Left kidney (tissue), 8 donors: ENCODE measurements around the gene B4GALT4. TPM values are rescaled to one million over a fixed set of nuclear protein-coding genes. Genes with fewer than 3 reads are reported as not detected.
A peak's percentile ranks its signal among the peaks of the same experiment; 100 is the strongest.
"Not testable (repeated sequence)": the region's sequence is repeated elsewhere in the genome, so short reads cannot be mapped to it uniquely, and the experiment has no call there.

Experiments used
- DNase-seq: peaks from one replicate; pipeline ENCODE4 v3.0.0-alpha.2; 2013
- long read RNA-seq, 8 donors: transcript quantifications; one replicate each; lab custom pipeline, GENCODE V29; 2026
- polyA plus RNA-seq: library from polyadenylated mRNA; unstranded; fragments of 120-200 nt; gene quantifications from one replicate; pipeline ENCODE4 v1.2.1, GENCODE V29; 2013; ENCODE audit not compliant: insufficient read length

B4GALT4 gene
- 37.2 TPM for polyA plus RNA-seq
- long read RNA-seq, donor 1, partial matches to known transcripts, result 9 of 16 reads
- long read RNA-seq, donor 1, other reads (novel, unspliced or antisense), result 0 of 16 reads
- long read RNA-seq, donor 2, transcript B4GALT4-202 (8 exons, 2,459 nt), result major isoform, 5 of 5 reads
- long read RNA-seq, donor 2, partial matches to known transcripts, result 0 of 5 reads
- long read RNA-seq, donor 2, other reads (novel, unspliced or antisense), result 0 of 5 reads
- long read RNA-seq, donor 3, partial matches to known transcripts, result 0 of 2 reads
- long read RNA-seq, donor 3, other reads (novel, unspliced or antisense), result 0 of 2 reads
- long read RNA-seq, donor 4, result 0 reads
- long read RNA-seq, donor 5, transcript B4GALT4-202 (8 exons, 2,459 nt), result major isoform, 6 of 17 reads
- long read RNA-seq, donor 5, partial matches to known transcripts, result 8 of 17 reads
- long read RNA-seq, donor 5, other reads (novel, unspliced or antisense), result 0 of 17 reads
- long read RNA-seq, donor 6, full-length matches to known transcripts, result 5 of 5 reads
- long read RNA-seq, donor 6, partial matches to known transcripts, result 0 of 5 reads
- long read RNA-seq, donor 6, other reads (novel, unspliced or antisense), result 0 of 5 reads
- long read RNA-seq, donor 7, transcript B4GALT4-202 (8 exons, 2,459 nt), result major isoform, 12 of 12 reads
- long read RNA-seq, donor 7, partial matches to known transcripts, result 0 of 12 reads
- long read RNA-seq, donor 7, other reads (novel, unspliced or antisense), result 0 of 12 reads
- long read RNA-seq, donor 8, partial matches to known transcripts, result 0 of 2 reads
- long read RNA-seq, donor 8, other reads (novel, unspliced or antisense), result 0 of 2 reads

GRCh38 chr3:119240591-119241434 lies at the start of gene B4GALT4:
Gene B4GALT4 (minus strand): TSS chr3:119240878. CDS start chr3:119230099, 10,779 bp downstream.
- peak; percentile 86 for DNase-seq

GRCh38 chr3:119289404-119289770 lies 48.7 kb upstream of the B4GALT4 start:
- no peak for DNase-seq

- DNase-seq, result no peak
Measured at GRCh38 chr3:119288669-119289403, 48.2 kb upstream of the B4GALT4 start.

- DNase-seq, result no peak
Measured at GRCh38 chr3:119279584-119280243, 39.0 kb upstream of the B4GALT4 start.

GRCh38 chr3:119279101-119279554 lies 38.5 kb upstream of the B4GALT4 start:
- no peak for DNase-seq

- DNase-seq, result no peak
Measured at GRCh38 chr3:119276680-119277079, 36.0 kb upstream of the B4GALT4 start.

- DNase-seq, result not testable (repeated sequence)
Measured at GRCh38 chr3:119270212-119270611, 29.5 kb upstream of the B4GALT4 start.

- no peak for DNase-seq
Measured at GRCh38 chr3:119261055-119261454, 20.4 kb upstream of the B4GALT4 start.

GRCh38 chr3:119259821-119260220 lies 19.1 kb upstream of the B4GALT4 start:
- DNase-seq, result no peak

- no peak for DNase-seq
Measured at GRCh38 chr3:119258915-119259314, 18.2 kb upstream of the B4GALT4 start.

GRCh38 chr3:119257654-119258410 lies 17.2 kb upstream of the B4GALT4 start:
- DNase-seq, result no peak

GRCh38 chr3:119257111-119257510 lies 16.4 kb upstream of the B4GALT4 start:
- DNase-seq, result no peak

GRCh38 chr3:119255214-119255613 lies 14.5 kb upstream of the B4GALT4 start:
- no peak for DNase-seq

GRCh38 chr3:119245778-119246177 lies 5.1 kb upstream of the B4GALT4 start:
- no peak for DNase-seq

GRCh38 chr3:119243712-119244111 lies 3.0 kb upstream of the B4GALT4 start:
- DNase-seq, result no peak

- not testable (repeated sequence) for DNase-seq
Measured at GRCh38 chr3:119243058-119243529, 2.4 kb upstream of the B4GALT4 start.

- DNase-seq, result not testable (repeated sequence)
Measured at GRCh38 chr3:119242387-119243057, 1.8 kb upstream of the B4GALT4 start.

- peak; percentile 48 for DNase-seq
Measured at GRCh38 chr3:119240101-119240590, 532 bp downstream of the B4GALT4 start.

GRCh38 chr3:119239206-119239820 lies 1.4 kb downstream of the B4GALT4 start:
- no peak for DNase-seq
